DOHH2 (cell line): ENCODE measurements around the gene SCTR.

Experiments used
- H3F3A ChIP-seq: fragments of 200-600 bp; sonication (generic), shearing (Covaris generic); 2 replicates; pipeline ENCODE4 v1.6.0; 2016; ENCODE audit warnings: antibody characterized with exemption, mild to moderate bottlenecking; ENCODE audit not compliant: control insufficient read depth, insufficient read depth
- H3K27ac ChIP-seq: fragments of 200-600 bp; sonication (generic); 2 replicates; pipeline ENCODE4 v1.5.1; 2014; ENCODE audit warnings: low read depth, mild to moderate bottlenecking, low read length, moderate library complexity
- H3K27me3 ChIP-seq: fragments of 200-600 bp; sonication (generic); 2 replicates; pipeline ENCODE4 v1.6.1; 2014; ENCODE audit warnings: mild to moderate bottlenecking, low read length, mixed read lengths; ENCODE audit not compliant: control insufficient read depth
- H3K36me3 ChIP-seq: fragments of 200-600 bp; sonication (generic); 2 replicates; pipeline ENCODE4 v1.6.1; 2014; ENCODE audit warnings: mild to moderate bottlenecking, low read length, moderate library complexity, mixed read lengths; ENCODE audit not compliant: control insufficient read depth
- H3K4me1 ChIP-seq: fragments of 200-600 bp; sonication (generic); 2 replicates; pipeline ENCODE4 v1.6.1; 2014; ENCODE audit warnings: mild to moderate bottlenecking, low read length, mixed read lengths; ENCODE audit not compliant: control insufficient read depth
- H3K4me2 ChIP-seq: fragments of 200-600 bp; sonication (generic); 2 replicates; pipeline ENCODE4 v1.6.0; 2014; ENCODE audit warnings: mild to moderate bottlenecking, low read length, moderate library complexity
- H3K4me3 ChIP-seq: fragments of 200-600 bp; sonication (generic); 2 replicates; pipeline ENCODE4 v1.5.1; 2014; ENCODE audit warnings: mild to moderate bottlenecking, low read length, mixed read lengths
- H3K79me2 ChIP-seq: fragments of 200-600 bp; sonication (generic); 2 replicates; pipeline ENCODE4 v1.6.1; 2014; ENCODE audit warnings: mild to moderate bottlenecking, low read length, mixed read lengths; ENCODE audit not compliant: control insufficient read depth
- H3K9me2 ChIP-seq: fragments of 200-600 bp; sonication (generic); replicated peaks from 2 replicates; pipeline ENCODE4 v1.6.1; 2014; ENCODE audit warnings: mild to moderate bottlenecking, low read length, mixed read lengths; ENCODE audit not compliant: control insufficient read depth
- H3K9me3 ChIP-seq: fragments of 200-600 bp; sonication (generic); 2 replicates; pipeline ENCODE4 v1.6.1; 2014; ENCODE audit warnings: antibody characterized with exemption, low read length, mixed read lengths; ENCODE audit not compliant: control insufficient read depth, insufficient read depth
- H4K20me1 ChIP-seq: fragments of 200-600 bp; sonication (generic); 2 replicates; pipeline ENCODE4 v1.6.0; 2014; ENCODE audit warnings: low read depth, mild to moderate bottlenecking, antibody characterized with exemption, low read length, moderate library complexity; ENCODE audit not compliant: control insufficient read depth, insufficient read depth
- EZH2phosphoT487 ChIP-seq: fragments of 200-600 bp; sonication (generic); IDR thresholded peaks from 2 replicates; pipeline ENCODE4 v1.6.1; 2017; ENCODE audit warnings: borderline replicate concordance, mild to moderate bottlenecking, antibody characterized with exemption, low read length, moderate library complexity, mixed read lengths
- TF ChIP-seq, protein P1 (sequence below): fragments of 200-600 bp; sonication (generic); IDR thresholded peaks from one replicate; pipeline ENCODE4 v1.5.1; 2014; ENCODE audit warnings: antibody characterized with exemption, mild to moderate bottlenecking, low read depth, low read length; ENCODE audit not compliant: poor library complexity, severe bottlenecking

Gene SCTR

DNA sequence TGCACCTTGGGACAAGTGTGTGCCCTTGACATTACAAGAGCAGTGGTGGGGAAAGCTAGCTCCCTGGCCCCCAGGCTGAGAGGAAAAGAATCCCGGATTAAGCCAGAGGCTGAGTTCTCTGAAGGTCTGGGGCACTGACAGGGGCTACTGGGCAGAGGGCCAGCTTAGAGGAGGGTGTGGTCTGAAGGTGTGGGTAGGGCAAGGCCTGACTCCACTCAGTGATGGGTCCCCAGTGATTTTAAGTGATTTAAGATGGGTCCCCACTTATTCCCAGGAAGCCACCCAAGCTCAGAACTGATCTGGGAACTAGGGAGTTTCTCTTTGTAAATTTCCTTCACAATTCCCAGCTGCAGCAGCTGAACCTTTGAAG, 83.8 kb downstream of the SCTR start:
- no peaks in the 10 kb centered on the region for H3K9me2 ChIP-seq
- no peak overlapping the region for H3K4me2 ChIP-seq
- H3K4me3 ChIP-seq, result no peak overlapping the region
- H3F3A ChIP-seq, result no peaks in the 10 kb centered on the region
- H4K20me1 ChIP-seq, result no peaks in the 10 kb centered on the region
- TF ChIP-seq, protein P1, sequence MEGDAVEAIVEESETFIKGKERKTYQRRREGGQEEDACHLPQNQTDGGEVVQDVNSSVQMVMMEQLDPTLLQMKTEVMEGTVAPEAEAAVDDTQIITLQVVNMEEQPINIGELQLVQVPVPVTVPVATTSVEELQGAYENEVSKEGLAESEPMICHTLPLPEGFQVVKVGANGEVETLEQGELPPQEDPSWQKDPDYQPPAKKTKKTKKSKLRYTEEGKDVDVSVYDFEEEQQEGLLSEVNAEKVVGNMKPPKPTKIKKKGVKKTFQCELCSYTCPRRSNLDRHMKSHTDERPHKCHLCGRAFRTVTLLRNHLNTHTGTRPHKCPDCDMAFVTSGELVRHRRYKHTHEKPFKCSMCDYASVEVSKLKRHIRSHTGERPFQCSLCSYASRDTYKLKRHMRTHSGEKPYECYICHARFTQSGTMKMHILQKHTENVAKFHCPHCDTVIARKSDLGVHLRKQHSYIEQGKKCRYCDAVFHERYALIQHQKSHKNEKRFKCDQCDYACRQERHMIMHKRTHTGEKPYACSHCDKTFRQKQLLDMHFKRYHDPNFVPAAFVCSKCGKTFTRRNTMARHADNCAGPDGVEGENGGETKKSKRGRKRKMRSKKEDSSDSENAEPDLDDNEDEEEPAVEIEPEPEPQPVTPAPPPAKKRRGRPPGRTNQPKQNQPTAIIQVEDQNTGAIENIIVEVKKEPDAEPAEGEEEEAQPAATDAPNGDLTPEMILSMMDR, result no peak
- TF ChIP-seq EZH2phosphoT487, result no peak
- no peaks in the 10 kb centered on the region for H3K4me1 ChIP-seq
- H3K9me3 ChIP-seq, result no peaks in the 10 kb centered on the region
- no peak overlapping the region for H3K27ac ChIP-seq
- H3K36me3 ChIP-seq, result no peaks in the 10 kb centered on the region
- no peaks in the 10 kb centered on the region for H3K79me2 ChIP-seq
- peaks cover 13% of the 10 kb centered on the region for H3K27me3 ChIP-seq

DNA sequence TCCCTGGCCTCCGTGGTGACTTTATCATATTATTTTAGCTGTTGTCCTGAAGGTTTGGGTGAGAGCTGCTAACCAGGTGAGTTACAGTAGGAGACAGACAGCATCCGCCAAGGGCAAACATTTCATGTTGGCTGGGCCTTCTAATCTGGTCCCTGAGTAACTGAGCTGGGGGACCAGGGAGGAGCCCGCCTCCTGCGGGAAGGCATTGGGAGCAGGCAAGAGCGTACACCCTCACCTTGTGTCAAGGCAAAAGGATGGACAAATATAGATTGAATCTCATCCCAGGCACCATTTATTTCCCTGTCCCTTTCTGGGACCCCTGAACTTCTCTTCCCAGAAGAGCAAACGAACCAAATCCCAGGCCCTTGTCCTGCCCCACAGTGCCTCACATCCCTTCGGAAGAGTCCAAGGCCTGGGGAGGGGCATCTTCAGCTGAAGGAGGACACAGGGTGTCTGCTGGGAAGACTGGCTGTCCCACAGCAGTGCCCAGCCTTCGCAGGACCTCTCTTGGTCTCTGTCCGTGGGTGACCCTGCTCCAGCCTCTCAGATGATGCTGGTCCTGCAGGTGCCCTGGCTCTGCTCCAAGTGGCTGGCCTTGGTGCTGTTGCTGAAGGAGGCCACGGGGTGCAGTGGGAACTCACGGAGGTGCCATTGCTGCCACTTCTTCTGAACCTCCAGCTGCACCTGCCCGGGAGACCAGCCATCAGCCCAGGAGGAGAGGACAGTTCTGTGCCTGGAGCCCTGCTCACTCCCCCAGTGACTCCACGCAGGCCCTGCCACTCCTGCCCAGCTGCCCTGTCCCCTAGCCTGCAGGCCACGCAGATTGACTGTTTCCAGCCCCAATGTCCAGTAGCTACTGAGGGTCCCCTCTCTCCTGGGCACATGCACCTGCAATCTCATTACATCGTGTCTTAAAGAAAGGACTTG, 84.4 kb downstream of the SCTR start:
- no peak overlapping the region for H3K27ac ChIP-seq
- H3K9me3 ChIP-seq, result no peaks in the 10 kb centered on the region
- H3K27me3 ChIP-seq, result peaks cover 18% of the 10 kb centered on the region
- H3K4me2 ChIP-seq, result no peak overlapping the region
- no peaks in the 10 kb centered on the region for H3K9me2 ChIP-seq
- no peaks in the 10 kb centered on the region for H3K4me1 ChIP-seq
- no peaks in the 10 kb centered on the region for H3K79me2 ChIP-seq
- H3F3A ChIP-seq, result no peaks in the 10 kb centered on the region
- TF ChIP-seq, protein P1, result no peak
- TF ChIP-seq EZH2phosphoT487, result no peak
- H3K4me3 ChIP-seq, result no peak overlapping the region
- H4K20me1 ChIP-seq, result no peaks in the 10 kb centered on the region
- H3K36me3 ChIP-seq, result no peaks in the 10 kb centered on the region

- Histone ChIP-seq H3K4me2 (no peak overlapping the region), H4K20me1 (no peaks in the 10 kb centered on the region), H3K4me3 (no peak overlapping the region), H3K9me2 (no peaks in the 10 kb centered on the region), H3K36me3 (no peaks in the 10 kb centered on the region), H3K27me3 (peaks cover 28% of the 10 kb centered on the region), H3K9me3 (no peaks in the 10 kb centered on the region), H3K79me2 (no peaks in the 10 kb centered on the region), H3K4me1 (no peaks in the 10 kb centered on the region), H3K27ac (no peak overlapping the region), H3F3A (no peaks in the 10 kb centered on the region)
- TF ChIP-seq EZH2phosphoT487, result no peak
- TF ChIP-seq, protein P1, result no peak
Observed at GRCh38 chr2:119438726-119439284, 85.5 kb downstream of the SCTR start.
